NCI-H526 treated with DMSO at 0.1 percent for 48 hours (cell line): ENCODE results near the gene GET4.
A peak's percentile ranks its signal among the peaks of the same experiment; 100 is the strongest.

Source experiments
- DNase-seq: peaks from one replicate; lab custom pipeline; 2025; lab: John Stamatoyannopoulos, UW

Gene GET4, protein sequence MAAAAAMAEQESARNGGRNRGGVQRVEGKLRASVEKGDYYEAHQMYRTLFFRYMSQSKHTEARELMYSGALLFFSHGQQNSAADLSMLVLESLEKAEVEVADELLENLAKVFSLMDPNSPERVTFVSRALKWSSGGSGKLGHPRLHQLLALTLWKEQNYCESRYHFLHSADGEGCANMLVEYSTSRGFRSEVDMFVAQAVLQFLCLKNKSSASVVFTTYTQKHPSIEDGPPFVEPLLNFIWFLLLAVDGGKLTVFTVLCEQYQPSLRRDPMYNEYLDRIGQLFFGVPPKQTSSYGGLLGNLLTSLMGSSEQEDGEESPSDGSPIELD

DNA sequence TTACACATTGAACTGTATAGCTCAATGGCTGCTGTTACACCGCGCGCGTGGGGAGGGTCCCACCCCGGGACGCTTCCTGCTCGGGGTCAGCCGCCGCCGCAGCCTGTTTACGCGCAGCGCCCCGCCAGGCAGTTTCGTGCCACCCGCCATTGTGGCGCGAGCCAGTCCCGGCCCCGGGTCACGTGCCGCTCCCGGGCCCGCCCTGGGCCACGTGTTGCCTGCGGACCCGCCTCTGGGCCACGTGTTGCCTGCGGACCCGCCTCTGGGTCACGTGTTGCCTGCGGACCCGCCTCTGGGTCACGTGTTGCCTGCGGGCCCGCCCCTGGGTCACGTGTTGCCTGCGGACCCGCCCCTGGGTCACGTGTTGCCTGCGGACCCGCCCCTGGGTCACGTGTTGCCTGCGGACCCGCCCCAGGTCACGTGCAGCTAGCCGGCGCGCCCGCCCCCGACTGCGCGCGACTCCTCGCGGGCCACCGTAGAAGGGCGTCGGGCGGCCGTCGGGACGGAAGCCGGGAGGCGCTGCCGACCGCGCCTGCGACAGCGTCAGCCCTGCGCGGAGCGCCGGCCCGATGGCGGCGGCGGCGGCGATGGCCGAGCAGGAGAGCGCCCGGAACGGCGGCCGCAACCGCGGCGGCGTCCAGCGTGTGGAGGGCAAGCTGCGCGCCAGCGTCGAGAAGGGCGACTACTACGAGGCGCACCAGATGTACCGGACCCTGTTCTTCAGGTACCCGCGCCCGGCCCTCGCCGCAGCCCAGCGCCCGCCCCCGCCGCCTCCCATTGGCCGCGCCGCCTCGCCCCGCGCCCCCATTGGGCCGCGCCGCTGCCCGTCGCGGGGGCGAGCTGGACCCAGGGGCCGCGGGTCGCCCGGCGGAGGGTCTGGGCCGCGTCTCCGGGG lies at the start of gene GET4:
Gene GET4 (plus strand): TSS at position 478 of the 895 bp plus-strand sequence. CDS start 92 bp downstream, at position 570.
- peak; percentile 88 for DNase-seq

DNA sequence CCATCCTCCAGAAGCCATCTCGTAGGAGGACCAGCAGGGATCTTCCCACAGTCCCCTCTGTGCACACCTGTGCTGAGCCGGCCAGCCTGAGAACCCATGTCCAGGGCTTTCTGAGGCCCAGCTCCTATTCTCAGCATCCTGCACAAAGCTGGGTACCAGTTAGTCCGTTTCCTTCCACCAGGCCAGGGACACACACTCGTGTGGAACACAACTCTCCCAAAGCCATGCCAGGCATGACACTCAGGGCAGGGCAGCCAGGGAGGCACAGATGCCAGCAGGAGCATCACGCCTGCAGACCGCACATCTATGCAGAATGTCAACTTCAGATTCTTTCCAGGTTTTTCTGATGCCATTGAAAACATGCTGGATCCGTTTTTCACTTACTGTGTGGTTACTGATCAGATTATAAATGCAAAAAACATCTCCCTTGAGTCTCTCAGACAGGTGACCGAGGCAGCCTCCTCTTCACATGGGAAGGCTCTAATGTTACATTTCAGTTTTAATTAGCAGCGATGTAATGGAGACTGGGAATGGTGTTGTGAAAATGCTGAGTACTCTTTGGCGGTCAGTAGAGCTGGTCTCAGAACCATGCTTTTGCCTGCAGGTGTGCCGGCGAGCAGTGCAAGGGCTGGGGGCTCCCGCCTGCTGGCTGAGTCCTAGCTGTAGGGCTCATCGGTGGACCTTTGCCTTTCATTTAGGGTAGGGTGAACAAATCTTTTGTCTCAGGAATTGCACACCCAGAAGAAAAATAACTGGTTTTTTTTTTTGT lies 47.4 kb upstream of the GET4 start:
- DNase-seq = no peak

DNA sequence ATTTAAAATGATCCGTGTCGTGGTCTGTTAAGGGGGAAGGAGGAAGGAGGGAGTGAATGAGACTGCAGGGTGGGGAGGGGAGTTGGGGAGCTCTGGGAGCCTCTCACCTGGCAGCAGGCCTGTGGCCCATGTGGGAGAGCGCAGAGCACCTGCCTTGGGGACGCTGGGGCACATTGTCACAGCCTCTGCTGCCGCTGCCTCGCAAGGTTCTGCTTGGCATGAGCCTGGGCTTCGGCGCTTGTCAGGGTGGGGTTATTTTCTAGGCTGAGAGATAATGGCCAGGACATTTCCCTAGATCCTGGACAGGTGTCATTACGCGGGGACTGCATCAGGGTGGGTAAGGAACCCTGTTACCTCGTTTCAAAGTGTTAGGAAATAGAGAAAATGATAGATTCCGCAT lies 46.3 kb upstream of the GET4 start:
- no peak for DNase-seq

DNA sequence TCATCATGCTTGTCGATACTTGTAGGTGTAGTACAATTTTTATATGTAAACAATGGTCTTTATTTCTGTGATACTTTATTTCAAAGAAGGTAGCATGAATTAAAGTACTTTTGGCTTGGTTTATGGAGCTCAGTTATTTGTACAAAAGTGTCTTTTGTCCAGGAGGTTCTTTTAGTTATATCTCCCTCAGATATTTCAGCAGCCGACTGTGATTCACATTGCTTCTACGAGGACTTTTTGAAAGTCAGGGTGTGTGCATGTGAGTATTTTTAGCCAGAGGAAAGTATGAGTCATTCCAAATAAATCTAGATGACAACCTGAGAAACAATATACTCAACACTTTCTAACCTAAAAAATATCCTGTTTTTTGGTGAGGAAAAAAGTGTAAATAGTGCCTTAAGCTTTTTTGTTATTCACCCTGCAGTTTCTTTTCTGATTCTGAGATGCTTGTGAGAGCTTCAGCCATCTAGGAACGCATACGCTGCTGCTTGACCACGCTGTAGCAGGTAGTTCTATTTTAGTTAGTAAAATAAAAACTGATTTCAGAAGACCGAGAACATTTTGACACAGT lies 44.7 kb upstream of the GET4 start:
- no peak for DNase-seq

DNA sequence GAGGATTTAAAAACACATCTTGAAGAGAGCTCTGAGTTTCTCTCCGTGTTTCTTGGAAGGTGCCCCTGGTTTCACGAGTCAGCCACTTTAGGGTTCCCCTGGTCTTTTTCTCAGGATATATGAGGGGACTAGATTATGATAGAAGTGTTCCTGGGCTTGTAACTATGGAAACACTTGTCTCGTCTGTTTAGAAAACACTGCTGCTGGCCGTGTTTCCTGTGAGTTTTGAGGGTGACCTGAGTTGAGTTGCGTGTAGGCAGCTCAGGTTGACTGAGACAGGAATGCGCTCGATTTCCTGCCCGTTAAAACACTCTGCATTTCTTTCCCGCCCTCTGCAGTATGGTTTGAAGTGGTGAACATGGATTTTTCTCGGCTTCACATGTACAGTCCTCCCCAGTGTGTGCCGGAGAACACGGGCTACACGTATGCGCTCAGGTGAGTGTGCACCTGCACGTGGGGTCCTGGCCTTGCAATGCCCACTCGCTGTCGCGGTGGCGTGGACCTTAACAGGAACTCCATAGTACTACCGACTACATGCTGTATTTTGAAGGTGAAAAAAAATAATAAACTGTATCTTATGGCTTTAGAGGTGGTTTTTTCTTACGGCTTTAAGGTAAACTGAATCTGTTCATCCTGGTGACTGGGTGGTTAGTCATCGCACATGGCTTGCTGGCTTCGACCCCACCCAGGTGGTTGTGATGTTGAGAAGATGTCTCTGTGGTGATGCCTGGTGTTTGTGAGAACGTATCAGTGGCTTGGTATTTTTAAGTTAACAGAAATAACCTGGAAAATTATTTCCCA lies 44.0 kb upstream of the GET4 start, which contains the start of gene SUN1:
Gene SUN1 (plus strand): TSS at position 310 of the 801 bp plus-strand sequence. CDS start 49 bp downstream, at position 359.
- no peak for DNase-seq

DNA sequence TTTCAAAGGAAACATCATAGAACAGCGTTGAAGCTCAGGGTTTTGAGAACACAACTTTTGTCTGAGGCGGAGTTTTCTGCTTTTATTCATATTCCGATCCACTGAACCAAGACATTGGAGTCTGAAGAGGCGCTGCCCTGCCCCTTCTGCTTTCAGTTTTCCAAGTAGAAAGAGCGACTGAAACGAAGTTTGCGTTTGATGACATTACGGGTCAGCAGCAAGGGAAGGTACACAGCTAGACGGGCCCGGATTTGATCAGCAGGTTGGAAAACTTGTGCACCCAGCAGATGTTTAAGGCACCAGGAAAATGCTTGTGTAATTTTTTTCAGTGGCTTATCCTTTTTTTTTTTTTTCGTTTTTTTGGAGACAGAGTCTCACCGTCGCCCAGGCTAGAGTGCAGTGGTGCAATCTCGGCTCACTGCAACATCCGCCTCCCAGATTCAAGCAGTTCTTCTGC lies 43.4 kb upstream of the GET4 start:
- DNase-seq = no peak

DNA sequence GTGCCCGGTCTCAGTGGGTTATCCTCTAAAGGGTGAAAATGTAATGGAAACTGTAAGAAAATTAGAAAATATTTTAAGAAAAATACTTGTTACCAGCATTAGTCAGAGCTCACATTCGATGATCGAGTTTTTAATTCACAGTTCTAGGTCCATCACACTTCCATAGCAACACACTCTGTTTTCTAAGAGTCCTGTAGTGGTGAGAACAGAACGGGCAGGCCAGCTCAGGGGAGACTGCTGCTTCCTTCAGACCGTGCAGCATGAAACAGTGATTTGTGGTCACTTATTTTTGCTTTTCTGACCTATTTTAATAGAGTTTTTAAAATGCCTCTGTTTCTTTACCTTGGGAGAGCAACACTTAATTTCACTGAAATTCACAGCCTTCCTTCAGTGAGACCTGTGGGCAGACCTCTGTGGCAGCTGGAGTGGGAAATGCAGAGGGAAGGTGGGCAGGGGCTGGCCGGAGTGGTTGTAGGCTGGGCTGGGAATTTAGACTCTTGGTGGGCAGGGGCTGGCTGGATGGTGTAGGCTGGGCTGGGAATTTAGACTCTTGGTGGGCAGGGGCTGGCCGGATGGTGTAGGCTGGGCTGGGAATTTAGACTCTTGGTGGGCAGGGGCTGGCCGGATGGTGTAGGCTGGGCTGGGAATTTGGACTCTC lies 42.6 kb upstream of the GET4 start:
- DNase-seq = no peak

DNA sequence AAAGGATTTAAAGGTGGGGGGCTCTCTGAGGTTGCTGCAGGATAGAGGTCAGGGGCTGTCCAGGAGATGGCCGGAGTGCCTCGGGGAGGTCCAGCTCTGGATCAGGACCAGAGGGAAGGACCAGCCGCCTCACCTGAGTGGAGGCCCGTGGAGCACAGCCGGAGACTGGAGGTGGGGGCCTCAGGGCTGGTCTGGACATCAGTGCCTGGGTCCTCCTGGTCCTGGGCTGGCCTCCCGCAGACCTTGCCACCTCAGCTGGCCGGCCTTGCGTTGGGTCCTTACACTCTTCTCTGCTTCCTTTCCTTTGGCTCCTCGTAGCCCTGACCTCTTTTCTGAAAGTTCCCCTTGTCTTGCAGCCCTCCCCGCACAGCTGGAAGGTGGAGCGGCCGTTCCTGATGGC lies 42.1 kb upstream of the GET4 start:
- DNase-seq = no peak

DNA sequence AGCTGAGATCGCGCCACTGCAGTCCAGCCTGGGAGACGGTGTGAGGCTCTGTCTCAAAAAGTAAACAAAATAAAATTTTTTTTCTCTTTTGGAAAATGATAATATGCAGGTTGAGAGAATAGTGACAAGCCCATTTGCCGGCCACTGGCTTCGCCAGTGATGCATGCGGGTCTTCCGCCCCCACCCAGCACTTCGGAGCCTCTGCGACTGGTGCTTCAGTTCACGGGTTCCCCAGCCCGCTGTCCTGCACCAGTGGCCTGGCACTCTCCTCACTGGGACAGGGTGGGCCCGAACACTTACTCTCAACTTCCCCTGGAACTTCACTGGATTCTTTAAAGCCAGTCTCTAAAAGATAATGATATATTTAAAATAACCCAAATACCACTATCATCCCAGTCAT lies 41.3 kb upstream of the GET4 start:
- DNase-seq = no peak

DNA sequence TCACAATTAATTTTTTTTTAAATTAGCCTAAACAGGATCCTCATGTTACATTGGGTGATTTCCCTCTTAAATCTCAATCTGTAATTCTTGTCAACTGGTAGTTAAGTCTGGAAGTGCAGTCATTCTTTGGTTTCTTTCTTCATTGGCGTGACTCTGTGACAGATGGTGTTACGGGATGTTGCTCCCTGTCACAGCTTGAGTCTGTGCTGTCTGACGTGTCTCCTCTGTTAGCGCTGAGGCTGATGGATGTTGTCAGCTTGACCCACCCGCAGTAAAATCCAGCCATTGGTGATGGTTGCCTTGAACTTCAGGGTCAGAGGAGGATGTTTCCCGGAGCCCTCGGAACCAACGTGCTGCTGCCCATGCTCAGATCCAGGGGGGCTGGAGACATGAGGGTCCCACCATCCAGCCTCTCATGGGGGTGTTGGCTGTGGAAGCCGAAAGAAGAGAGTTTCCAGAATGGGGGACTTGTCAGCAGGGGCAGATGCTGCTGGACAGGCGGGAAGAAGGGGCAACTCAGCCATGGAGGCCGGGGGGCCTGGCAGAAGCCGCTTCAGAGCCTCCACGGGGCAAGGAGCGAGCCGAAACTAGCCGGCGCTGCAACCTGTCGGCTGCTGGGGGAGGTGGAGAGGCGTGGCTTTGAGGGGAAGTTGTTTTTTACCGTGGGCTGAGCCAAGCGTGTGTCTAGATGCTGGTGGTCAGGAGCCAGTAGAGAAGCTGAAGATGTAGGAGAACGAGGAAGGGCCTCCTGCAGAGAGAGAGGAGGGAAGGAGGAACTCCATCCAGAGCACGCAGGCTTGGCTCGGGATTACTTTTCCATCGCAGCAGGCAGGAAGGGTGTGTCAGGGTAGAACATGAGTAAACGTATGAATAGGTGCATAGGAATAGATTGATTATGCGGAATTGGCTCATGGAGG lies 40.6 kb upstream of the GET4 start:
- DNase-seq = no peak

DNA sequence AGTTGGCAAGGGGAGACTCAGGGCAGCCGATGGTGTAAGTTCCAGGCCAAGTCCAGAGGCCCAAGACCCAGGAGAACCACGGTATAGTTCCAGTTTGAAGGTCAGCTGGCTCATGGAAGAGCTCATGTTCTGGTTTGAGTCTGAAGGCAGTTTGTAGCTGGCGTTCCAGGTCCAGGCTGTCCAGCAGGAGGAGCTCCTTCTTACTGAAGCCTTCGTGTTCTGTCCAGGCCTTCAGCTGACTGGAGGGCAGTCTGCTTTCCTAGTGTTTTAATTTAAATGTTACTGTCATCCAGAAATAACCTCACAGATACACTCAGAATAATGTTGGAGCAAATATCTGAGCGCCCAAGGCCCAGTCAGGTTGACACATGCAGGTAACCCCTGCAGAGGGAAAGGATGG lies 39.9 kb upstream of the GET4 start:
- no peak for DNase-seq

DNA sequence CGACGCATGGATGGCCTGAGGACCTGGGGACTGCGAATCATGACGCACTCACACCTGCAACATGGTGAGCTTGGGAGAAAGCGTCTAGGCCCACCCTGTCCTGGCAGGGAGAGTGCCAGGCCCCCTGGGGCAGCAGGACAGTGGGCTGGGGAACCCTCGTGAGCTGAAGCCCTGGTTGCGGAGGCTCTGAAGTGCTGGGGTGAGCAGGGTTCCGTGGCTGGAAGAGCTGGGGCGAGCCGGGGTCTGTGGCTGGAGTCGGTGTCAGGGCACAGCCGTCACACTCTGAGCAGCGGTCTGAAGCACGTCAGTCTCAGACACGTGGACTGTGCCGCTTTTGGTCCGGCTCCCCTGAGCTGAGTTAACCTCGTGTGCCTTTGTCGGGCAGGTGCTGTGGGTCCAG lies 39.4 kb upstream of the GET4 start:
- no peak for DNase-seq

DNA sequence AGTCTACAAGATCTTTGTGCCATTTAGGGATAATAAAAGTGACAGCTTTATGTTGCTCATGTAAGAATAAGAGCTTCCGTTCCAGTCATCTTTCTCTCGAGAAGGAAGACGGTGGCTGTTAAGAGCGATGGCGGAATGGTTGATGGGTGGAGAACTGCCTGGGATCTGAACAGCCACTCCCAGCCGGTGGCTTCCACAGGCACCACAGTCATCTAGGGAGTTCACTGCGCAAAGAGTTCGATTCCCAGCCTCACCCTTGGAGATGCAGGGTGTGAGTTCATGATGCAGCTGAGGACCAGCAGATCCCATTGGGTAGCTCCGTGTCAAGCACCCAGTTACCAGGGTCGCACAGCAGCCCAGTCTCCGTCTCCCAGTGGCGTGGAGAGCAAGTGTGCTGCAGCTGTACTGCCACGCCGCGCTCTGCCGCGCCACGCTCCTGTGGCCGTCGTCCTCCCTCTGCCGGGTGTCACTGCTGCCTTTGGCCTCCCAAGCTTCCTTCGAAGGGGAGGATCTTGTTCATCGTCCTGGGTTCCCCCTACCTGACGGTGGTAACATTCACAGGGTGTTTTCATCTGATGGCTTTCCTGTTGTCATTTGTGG lies 36.3 kb upstream of the GET4 start:
- no peak for DNase-seq

DNA sequence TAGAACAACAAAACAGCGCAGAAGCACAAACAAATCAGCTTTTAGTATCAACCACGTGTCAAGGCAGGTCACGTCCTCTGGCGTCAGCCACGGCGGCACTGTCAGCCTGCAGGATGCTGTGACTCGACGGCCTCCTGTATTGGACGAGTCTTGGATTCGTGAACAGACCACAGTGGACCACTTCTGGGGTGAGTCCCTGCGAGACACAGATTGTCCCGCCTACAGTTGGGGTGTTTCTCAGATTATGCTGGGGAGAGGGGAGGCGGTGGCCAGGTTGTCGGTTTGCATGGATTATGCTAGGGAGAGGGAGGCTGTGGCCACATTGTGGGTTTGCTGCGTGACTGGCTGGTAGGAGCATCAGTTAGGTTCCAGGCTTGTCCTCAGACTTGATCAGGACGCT lies 34.4 kb upstream of the GET4 start:
- no peak for DNase-seq

DNA sequence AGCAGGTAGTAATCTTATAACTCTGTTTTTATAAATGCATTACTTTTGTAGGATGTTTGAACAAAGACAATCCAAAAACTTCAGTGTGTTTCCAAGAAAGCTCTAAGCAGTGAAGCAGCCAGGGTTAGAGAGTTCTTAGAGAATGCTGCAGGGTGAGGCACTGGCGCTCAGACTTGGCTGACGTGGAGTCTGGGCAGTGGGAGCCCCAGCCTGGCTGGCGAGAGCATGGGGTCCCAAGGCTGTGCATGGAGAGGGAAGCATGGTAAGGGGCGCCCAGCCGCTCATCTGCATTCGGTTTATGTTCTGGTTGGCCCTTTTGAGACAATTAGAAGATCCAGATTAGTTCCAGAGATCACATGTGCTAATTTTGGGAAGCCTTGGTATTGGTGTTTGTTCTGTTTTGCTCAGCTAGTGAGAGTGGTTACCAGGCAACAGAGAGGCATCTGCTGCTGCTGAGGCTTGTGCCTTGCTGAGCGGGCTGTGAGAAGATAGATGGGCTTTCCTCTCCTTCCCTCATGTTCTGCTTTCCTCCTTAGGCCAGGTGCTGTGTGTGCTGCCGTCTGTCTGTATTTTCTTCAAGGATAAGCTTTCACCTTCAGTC lies 33.8 kb upstream of the GET4 start:
- DNase-seq = no peak

DNA sequence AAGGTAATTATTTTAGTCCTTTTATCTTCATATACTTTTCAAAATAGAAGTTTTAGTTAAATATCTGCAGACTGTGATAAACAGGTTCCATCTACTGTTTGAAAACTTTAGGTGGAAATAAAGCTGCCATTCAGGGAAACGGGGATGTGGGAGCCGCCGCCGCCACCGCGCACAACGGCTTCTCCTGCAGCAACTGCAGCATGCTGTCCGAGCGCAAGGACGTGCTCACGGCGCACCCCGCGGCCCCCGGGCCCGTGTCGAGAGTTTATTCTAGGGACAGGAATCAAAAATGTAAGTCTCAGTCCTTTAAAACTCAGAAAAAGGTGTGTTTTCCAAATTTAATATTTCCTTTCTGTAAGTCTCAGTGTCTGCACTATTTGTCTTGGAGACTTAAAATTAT lies 33.1 kb upstream of the GET4 start:
- DNase-seq = no peak

DNA sequence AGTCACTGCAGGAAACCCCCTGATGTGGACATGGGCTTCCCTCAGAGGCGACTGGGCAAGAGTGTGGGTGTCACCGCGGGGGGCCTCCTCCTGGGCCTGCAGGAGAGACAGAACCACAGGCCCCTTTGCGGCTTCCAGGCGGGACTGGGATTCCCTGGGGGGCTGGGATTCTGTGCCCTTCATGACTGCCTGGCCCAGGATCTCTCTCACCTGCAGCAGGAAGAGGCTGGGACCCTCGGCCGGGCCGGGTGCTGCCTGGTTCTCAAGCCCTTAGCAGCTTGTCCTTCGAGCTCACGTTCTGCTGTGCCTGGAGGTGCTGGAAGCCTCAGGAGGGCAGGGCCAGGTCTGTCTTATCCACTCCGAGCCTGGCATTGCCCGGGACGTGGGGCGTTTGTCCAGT lies 32.3 kb upstream of the GET4 start:
- no peak for DNase-seq

DNA sequence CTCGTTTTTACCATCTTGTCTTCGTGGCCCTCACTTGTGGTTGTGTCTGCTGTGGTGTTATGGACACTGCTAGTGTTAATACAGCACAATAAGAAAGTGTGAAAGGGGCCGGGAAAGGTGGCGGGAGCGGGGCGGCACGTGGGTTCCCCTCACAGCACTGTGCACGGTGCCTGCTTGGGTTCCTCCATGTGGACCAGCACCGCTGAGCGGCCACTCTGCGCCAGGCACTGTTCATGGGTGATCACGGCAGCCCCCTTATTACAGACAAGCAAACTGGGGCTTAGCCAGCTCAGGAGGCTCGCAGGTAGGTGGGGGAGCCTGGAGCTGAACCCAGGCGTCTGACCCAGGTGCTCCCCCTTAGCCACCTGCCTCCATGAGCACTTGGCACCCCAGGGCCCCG lies 31.8 kb upstream of the GET4 start:
- no peak for DNase-seq

DNA sequence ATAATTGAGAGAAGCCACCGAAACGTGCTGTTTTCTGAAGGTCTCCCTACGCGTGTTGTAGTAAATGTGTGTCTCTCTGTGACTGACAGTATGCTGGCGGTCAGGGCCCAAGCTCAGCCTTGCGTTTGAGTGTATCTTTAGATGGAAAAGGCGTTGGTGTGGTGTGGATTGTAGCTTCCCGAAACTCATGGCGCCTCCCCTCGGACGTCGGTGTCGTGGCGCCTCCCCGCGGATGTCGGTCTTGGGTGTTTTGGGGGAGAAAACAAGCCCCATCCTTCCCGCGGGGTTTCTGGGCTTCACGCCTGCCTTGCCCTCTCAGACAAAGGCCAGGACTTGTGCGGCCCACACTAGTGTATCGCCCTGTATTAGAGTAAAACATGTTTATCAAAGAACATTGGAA lies 31.3 kb upstream of the GET4 start:
- no peak for DNase-seq
